ENCODE data around the gene CHAD.
A peak's percentile ranks its signal among the peaks of the same experiment; 100 is the strongest.

CHAD gene

DNA sequence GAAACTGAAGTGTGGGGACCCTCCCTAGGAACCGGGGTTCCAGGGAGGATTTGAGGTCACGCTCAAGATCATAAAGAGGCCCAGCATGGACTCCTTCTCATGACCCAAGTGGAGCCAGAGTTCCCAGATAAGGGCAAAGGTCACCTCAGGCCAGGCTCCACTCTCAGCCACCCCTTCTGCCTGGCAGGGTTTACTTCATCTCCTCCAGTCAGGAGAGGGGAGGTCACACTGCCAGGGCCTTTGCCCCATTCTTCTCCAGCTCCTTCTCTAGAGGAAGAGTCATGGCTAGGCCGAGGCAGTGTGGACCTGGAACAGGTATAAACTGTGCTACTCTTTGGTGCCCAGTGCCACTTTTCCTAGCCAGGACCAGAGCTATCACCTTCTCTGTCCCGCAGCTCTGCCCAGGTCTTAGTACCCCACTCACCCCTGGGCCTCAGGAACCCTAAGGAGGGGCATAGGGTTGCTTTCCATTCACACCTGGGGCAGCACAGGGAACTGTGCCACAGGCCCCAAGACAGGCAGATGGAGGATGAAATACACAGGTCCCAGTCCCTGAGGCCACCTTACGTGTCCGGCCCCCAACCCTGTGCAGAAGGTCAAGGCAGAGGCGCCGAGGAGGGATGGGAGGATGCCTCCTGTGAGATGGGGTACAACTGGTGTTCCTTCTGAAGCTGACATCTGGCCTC is 43.5 kb downstream of the CHAD start:
- TF ChIP-seq EGR1 (IDR thresholded peaks at IDR 0.05) (no peak), FOXM1 (IDR thresholded peaks at IDR 0.05; ENCODE audit: borderline replicate concordance, low read depth) (no peak), TEAD4 (IDR thresholded peaks at IDR 0.05) (no peak), YY1 (IDR thresholded peaks at IDR 0.05; ENCODE audit: low read depth) (no peak), ZBTB7A (IDR thresholded peaks at IDR 0.05; ENCODE audit: low read depth) (no peak), TAF1 (IDR thresholded peaks at IDR 0.05; ENCODE audit: low read depth) (no peak), CREB1 (IDR thresholded peaks at IDR 0.05; ENCODE audit: low read depth) (no peak), NFIC (IDR thresholded peaks at IDR 0.05) (no peak), TCF12 (IDR thresholded peaks at IDR 0.05; ENCODE audit: low read depth) (no peak), RAD21 (IDR thresholded peaks at IDR 0.05; ENCODE audit: low read depth) (no peak), EP300 (IDR thresholded peaks at IDR 0.05; ENCODE audit: borderline replicate concordance) (no peak), CEBPB (IDR thresholded peaks at IDR 0.05) (no peak), USF1 (IDR thresholded peaks at IDR 0.05) (no peak)
- TF ChIP-seq, protein P1, sequence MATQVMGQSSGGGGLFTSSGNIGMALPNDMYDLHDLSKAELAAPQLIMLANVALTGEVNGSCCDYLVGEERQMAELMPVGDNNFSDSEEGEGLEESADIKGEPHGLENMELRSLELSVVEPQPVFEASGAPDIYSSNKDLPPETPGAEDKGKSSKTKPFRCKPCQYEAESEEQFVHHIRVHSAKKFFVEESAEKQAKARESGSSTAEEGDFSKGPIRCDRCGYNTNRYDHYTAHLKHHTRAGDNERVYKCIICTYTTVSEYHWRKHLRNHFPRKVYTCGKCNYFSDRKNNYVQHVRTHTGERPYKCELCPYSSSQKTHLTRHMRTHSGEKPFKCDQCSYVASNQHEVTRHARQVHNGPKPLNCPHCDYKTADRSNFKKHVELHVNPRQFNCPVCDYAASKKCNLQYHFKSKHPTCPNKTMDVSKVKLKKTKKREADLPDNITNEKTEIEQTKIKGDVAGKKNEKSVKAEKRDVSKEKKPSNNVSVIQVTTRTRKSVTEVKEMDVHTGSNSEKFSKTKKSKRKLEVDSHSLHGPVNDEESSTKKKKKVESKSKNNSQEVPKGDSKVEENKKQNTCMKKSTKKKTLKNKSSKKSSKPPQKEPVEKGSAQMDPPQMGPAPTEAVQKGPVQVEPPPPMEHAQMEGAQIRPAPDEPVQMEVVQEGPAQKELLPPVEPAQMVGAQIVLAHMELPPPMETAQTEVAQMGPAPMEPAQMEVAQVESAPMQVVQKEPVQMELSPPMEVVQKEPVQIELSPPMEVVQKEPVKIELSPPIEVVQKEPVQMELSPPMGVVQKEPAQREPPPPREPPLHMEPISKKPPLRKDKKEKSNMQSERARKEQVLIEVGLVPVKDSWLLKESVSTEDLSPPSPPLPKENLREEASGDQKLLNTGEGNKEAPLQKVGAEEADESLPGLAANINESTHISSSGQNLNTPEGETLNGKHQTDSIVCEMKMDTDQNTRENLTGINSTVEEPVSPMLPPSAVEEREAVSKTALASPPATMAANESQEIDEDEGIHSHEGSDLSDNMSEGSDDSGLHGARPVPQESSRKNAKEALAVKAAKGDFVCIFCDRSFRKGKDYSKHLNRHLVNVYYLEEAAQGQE (IDR thresholded peaks at IDR 0.05; ENCODE audit: low read depth), result no peak
- TF ChIP-seq, protein P2, sequence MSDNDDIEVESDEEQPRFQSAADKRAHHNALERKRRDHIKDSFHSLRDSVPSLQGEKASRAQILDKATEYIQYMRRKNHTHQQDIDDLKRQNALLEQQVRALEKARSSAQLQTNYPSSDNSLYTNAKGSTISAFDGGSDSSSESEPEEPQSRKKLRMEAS (IDR thresholded peaks at IDR 0.05), result no peak

DNA sequence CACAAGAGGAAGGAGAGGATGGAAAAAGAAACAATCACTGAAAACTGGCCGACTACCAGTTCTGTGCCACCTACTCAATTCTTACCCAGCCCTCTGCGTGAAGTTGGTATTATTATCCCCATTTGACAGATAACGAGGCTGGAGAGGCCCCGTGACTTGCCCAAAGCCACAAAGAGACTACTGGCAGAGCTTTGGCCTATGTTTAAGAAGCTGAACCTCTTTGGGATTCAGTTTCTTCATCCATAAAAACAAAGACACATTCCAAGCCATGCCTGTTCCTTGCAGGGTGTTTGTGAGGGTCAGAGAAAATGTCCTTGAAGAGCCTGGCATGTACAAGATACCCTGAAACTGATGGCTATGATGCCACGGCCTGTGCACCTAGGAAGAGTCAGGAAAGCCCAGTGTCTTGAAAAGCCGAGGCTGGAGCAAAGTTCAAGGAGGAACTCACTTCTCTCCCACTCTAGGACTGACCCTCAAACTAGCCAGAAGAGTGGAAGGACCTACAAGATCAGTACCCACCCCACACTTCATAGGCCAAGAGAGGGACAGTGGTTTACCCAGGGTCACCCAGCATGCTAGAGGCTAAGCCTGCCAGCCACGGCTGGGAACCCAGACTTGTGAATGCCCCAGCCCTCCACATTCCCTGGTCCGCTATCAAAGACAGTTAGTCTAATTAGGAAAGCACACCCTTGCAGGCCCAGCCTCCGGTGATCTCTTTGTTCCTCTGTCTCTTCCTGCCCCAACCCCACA is 44.3 kb downstream of the CHAD start:
- TF ChIP-seq CEBPB (IDR thresholded peaks at IDR 0.05) (no peak), YY1 (IDR thresholded peaks at IDR 0.05; ENCODE audit: low read depth) (no peak), TAF1 (IDR thresholded peaks at IDR 0.05; ENCODE audit: low read depth) (no peak), TCF12 (IDR thresholded peaks at IDR 0.05; ENCODE audit: low read depth) (no peak), USF1 (IDR thresholded peaks at IDR 0.05) (no peak), TEAD4 (IDR thresholded peaks at IDR 0.05) (no peak), ZBTB7A (IDR thresholded peaks at IDR 0.05; ENCODE audit: low read depth) (no peak), EGR1 (IDR thresholded peaks at IDR 0.05) (no peak), RAD21 (IDR thresholded peaks at IDR 0.05; ENCODE audit: low read depth) (no peak), FOXM1 (IDR thresholded peaks at IDR 0.05; ENCODE audit: borderline replicate concordance, low read depth) (no peak), CREB1 (IDR thresholded peaks at IDR 0.05; ENCODE audit: low read depth) (no peak), NFIC (IDR thresholded peaks at IDR 0.05) (no peak), EP300 (IDR thresholded peaks at IDR 0.05; ENCODE audit: borderline replicate concordance) (no peak)
- TF ChIP-seq, protein P2 (IDR thresholded peaks at IDR 0.05), result no peak
- TF ChIP-seq, protein P1 (IDR thresholded peaks at IDR 0.05; ENCODE audit: low read depth), result no peak

- TF ChIP-seq CEBPB (IDR thresholded peaks at IDR 0.05) (no peak), NFIC (IDR thresholded peaks at IDR 0.05) (peak; percentile 52), ZBTB7A (IDR thresholded peaks at IDR 0.05; ENCODE audit: low read depth) (no peak; the same call in 1 of the 2 replicates), TCF12 (IDR thresholded peaks at IDR 0.05; ENCODE audit: low read depth) (peak; percentile 79), EGR1 (IDR thresholded peaks at IDR 0.05) (no peak), FOXM1 (IDR thresholded peaks at IDR 0.05; ENCODE audit: borderline replicate concordance, low read depth) (no peak), RAD21 (IDR thresholded peaks at IDR 0.05; ENCODE audit: low read depth) (no peak), CREB1 (IDR thresholded peaks at IDR 0.05; ENCODE audit: low read depth) (no peak), EP300 (IDR thresholded peaks at IDR 0.05; ENCODE audit: borderline replicate concordance) (peak; percentile 66), TEAD4 (IDR thresholded peaks at IDR 0.05) (peak; percentile 93), USF1 (IDR thresholded peaks at IDR 0.05) (peak; percentile 85)
- TF ChIP-seq, protein P1 (IDR thresholded peaks at IDR 0.05; ENCODE audit: low read depth), result no peak
- TF ChIP-seq, protein P2 (IDR thresholded peaks at IDR 0.05), result peak; percentile 72
These were observed 45.0 kb downstream of the CHAD start for GRCh38 chr17:50423553-50424159.
